ENCODE measurements around the gene TCAF1. TPM values are rescaled to one million over a fixed set of nuclear protein-coding genes. Genes with fewer than 3 reads are reported as not detected.

TCAF1 gene
- total RNA-seq, 2 donors from 2014 or later, result 53.0 to 89.8 TPM

- Histone ChIP-seq H3K27me3 (replicated peaks; ENCODE audit: insufficient read depth) (no peaks in the 10 kb centered on the region), H3K4me1 (replicated peaks) (no peaks in the 10 kb centered on the region), H3K9me3 (no peaks in the 10 kb centered on the region), H3K36me3 (no peaks in the 10 kb centered on the region), H3K4me3 (no peak overlapping the region), H3K27ac (no peak overlapping the region)
- WGBS, result 93% methylated on average over 6 of the region's 6 CpGs
- TF ChIP-seq POLR2A (IDR thresholded peaks at IDR 0.05) (no peak), POLR2AphosphoS5 (IDR thresholded peaks at IDR 0.05) (no peak), CTCF (IDR thresholded peaks at IDR 0.05) (no peak)
- intact Hi-C loops (cut with DNase I), result no loop called here
- DNase-seq (ENCODE audit: low spot score), result no peak
Observed at GRCh38 chr7:143886826-143887477, 15.0 kb downstream of the TCAF1 start.

- intact Hi-C loops (cut with DNase I), result no loop called here
Observed at GRCh38 chr7:143885951-143886350, 16.0 kb downstream of the TCAF1 start.

GRCh38 chr7:143884969-143885559, 16.9 kb downstream of the TCAF1 start:
- intact Hi-C loops (cut with DNase I), result no loop called here
- no peaks in the 10 kb centered on the region for H3K4me1 ChIP-seq (replicated peaks)
- no peak for TF ChIP-seq POLR2A (IDR thresholded peaks at IDR 0.05)
- TF ChIP-seq POLR2AphosphoS5 (IDR thresholded peaks at IDR 0.05), result no peak
- no peak for TF ChIP-seq CTCF (IDR thresholded peaks at IDR 0.05)

More at GRCh38 chr7:143885951-143886350, 16.0 kb downstream of the TCAF1 start:
- no peak for DNase-seq (ENCODE audit: low spot score)
- 76% methylated on average over 3 of the region's 3 CpGs for WGBS
- TF ChIP-seq CTCF (IDR thresholded peaks at IDR 0.05) (no peak), POLR2AphosphoS5 (IDR thresholded peaks at IDR 0.05) (no peak), POLR2A (IDR thresholded peaks at IDR 0.05) (no peak)
- Histone ChIP-seq H3K4me1 (replicated peaks) (no peaks in the 10 kb centered on the region), H3K4me3 (no peak overlapping the region), H3K27me3 (replicated peaks; ENCODE audit: insufficient read depth) (no peaks in the 10 kb centered on the region), H3K27ac (no peak overlapping the region), H3K36me3 (no peaks in the 10 kb centered on the region), H3K9me3 (no peaks in the 10 kb centered on the region)

GRCh38 chr7:143884241-143884968, 17.6 kb downstream of the TCAF1 start:
- H3K27ac ChIP-seq, result no peak overlapping the region
- 42% methylated on average over 11 of the region's 11 CpGs for WGBS
- intact Hi-C loops (cut with DNase I), result no loop called here

More at GRCh38 chr7:143884969-143885559, 16.9 kb downstream of the TCAF1 start:
- Histone ChIP-seq H3K27ac (no peak overlapping the region), H3K27me3 (replicated peaks; ENCODE audit: insufficient read depth) (no peaks in the 10 kb centered on the region), H3K9me3 (no peaks in the 10 kb centered on the region), H3K4me3 (peak overlapping the region; percentile 25 to 33), H3K36me3 (no peaks in the 10 kb centered on the region)
- no peak for DNase-seq (ENCODE audit: low spot score)
- WGBS, result 4% methylated on average over 38 of the region's 38 CpGs

More at GRCh38 chr7:143884241-143884968, 17.6 kb downstream of the TCAF1 start:
- no peaks in the 10 kb centered on the region for H3K4me1 ChIP-seq (replicated peaks)
- H3K36me3 ChIP-seq, result no peaks in the 10 kb centered on the region
- TF ChIP-seq POLR2A (IDR thresholded peaks at IDR 0.05), result no peak
- TF ChIP-seq POLR2AphosphoS5 (IDR thresholded peaks at IDR 0.05), result no peak
- TF ChIP-seq CTCF (IDR thresholded peaks at IDR 0.05), result no peak
- no peak for DNase-seq (ENCODE audit: low spot score)
- H3K4me3 ChIP-seq, result peak overlapping the region; percentile 25 to 33
- H3K9me3 ChIP-seq, result no peaks in the 10 kb centered on the region
- no peaks in the 10 kb centered on the region for H3K27me3 ChIP-seq (replicated peaks; ENCODE audit: insufficient read depth)
